ENCODE measurements around the gene P2RY6.

Gene P2RY6

DNA sequence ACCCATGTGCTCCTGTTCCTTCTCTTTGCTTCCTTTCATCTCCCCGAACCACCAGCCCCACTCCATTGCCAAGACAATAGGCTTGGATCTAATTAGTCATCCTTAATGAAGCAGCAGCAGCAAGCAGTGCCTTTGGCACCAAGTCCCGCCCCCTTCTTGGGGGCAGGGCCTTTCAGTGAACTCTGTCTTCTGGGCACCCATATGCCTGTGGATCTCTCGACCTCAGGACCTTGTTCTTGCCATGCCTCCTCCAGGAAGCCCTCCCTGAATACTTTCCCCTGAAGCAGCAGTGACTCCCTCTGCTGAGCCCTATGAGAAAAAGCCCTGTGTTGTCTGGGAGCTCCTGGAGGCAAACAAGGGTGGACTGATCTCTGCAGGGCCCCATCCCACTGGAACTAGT lies 68.0 kb downstream of the P2RY6 start:
- no peak for DNase-seq

DNA sequence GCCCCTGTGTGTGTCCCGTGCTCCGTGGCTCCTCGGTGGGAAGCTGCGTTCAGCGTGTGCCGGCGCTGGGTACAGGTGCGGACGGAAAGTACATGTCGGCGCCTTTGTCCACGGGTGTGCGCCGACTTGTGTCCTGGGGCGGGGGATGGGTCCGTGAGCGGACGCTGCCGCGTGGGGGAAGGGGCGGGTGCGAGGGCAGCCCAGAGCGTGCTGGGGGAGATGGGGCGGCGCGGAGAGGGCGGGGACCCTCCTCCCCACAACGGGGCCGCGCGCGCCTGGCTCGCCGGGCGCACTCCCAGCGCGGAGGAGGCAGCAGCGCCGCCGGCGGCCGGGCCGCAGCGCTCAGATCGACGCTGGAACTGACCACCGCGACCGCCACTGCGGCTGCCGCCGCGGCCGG lies 70.5 kb downstream of the P2RY6 start:
- DNase-seq = peak; percentile 42

DNA sequence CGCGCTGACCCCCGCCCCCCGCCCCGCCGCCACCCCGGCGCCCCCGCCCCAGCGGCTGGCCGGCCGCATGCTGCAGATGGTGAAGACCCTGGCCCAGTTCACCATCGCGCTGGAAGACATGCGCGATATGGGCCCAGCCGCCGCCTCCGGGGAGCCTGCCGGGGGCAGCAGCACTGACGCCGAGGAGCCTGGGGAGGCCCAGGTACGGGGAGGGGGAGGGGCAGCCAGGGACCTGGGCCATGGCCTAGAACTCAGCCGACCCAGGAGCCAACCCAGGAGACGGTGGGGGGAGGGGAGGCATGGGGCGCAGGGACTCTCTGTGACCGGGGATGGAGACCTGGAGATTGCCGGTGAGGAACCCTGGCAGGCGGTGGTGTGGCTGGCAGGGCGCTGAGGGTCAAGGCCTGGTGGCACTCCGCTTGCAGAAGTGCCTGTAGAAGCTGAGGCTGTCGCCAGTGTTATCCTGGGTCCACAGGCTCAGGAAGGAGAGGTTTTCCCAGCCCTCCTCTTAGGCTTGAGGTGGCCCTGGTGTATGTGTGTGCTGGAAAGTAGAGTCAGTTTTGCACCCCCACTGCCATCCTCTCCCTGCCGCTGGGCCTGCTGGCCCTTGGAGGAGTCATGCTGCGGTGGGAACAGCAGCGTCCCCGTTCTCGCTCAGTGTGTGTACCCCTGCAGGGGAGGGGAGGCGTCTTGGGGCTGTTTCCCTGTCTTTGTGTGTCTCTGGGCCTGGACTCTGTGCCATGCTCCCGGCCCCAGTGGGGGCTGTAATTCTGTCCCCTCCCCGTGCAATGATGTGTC lies 71.1 kb downstream of the P2RY6 start:
- DNase-seq = no peak

DNA sequence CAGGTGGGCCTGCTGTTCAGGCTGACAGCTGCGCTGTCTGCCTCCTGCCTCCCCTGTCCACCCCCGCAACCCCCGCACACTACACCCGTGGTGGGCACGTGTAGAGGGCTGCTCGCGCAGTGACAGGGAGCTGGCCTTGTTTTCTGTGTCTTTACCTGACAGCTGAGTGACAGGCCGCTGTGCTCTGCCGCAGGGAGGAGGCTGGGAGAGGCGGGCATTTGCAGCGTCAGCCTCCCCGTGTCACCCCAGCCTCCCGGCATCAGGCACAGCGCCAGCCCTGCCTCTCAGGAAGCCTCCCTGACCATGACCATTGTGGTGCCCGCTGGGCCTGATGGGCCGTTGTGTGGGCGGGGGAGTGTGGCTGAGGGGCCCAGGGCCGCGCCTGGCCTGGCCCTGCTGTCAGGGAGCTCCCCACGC lies 72.1 kb downstream of the P2RY6 start:
- no peak for DNase-seq

DNA sequence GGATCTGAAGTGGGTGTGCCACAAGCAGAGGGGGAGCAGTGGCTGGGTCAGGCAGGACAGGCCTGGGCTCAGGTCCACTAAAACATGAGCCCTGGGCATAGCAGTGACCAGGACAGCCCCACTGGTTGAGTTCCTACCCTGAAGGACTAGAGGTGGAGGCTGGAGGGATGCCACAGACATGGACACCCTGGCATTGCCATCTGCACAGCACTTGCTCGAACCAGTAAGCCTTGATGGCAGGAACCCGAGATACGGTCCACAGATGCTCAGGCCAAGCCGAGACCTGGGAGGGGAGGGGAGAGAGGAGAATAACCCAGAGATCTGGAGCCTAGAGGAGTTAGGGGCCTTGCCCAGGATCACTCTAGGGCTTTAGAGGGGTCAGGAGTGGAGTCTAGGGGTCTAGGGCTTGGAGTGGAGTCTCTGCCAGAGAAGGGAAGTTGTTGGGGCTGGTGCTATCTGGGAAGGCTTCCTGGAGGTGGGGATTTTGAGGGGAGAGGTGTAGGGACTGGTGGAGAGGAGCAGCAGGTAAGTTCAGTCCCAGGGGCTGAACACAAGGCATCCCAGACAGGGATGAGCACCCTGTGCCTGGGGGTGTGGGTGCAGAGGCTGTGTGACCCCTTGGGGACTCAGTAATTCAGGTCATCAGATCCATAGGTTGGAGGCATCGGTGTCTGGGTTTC lies 73.5 kb downstream of the P2RY6 start:
- DNase-seq = no peak

DNA sequence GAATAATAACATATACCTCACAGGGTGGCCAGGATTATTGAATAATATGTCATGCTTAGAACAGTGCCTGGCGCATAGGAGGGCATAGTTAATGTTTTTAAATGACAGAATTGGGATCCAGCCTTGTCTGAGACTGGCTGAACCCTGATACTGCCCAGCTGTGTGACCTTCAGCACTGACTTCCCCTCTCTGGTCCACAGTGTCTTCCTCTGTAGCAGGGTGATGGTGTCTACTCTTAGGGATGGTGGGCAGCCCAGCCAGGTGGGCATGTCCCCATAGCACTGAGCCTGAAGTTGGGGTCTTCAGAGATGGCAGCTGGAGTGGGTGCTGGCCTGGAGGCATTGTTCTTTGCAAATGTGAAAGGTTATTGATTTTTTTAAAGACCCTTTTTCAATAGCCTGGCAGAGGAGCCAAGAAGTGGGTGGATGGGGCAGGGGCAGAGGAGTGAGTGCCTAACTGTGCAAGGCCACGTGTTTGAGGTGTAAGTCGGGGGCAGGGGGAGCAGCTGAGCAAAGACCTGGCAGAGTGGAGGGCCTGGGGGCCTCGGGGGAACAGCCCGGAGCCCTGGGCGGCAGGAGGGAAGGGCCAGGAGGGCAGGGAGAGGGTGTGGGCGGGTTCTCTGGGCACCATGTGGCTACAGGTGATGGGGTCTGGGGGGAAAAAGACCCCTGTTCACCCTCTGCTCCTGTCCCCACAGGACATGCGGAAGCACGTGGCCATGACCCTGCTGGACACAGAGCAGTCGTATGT lies 74.2 kb downstream of the P2RY6 start:
- DNase-seq = no peak

DNA sequence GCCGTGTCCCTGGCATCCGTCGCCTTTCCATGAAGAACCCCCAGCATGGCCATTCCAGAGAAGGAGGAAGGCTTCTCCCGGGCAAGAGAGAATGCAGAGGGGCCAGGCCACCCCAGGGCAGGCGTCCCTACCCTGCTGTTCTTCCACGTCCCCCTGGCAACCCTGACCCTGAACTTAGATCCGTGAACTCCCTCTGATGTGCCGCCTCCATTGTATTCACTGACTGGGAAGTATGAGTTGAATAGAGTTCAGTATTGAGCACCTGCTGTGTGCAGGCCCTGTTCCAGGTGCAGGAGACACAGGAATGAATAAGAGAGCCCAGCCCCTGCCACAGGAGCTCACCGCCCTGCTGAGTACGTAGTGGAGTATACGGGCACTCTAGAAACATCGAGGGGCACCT lies 74.9 kb downstream of the P2RY6 start:
- DNase-seq = no peak

Data from NCI-H510A (cell line).